HG03039 (cell line): ENCODE measurements around the gene CATSPERD.
"Not testable (repeated sequence)": the region's sequence is repeated elsewhere in the genome, so short reads cannot be mapped to it uniquely, and the experiment has no call there.

Source experiments
- ATAC-seq: cut with Tn5 transposase; IDR thresholded peaks from one replicate; pipeline ENCODE4 v1.9.1; 2021; ENCODE audit warnings: mild to moderate bottlenecking, moderate library complexity; ENCODE audit not compliant: unreplicated experiment

CATSPERD gene

DNA sequence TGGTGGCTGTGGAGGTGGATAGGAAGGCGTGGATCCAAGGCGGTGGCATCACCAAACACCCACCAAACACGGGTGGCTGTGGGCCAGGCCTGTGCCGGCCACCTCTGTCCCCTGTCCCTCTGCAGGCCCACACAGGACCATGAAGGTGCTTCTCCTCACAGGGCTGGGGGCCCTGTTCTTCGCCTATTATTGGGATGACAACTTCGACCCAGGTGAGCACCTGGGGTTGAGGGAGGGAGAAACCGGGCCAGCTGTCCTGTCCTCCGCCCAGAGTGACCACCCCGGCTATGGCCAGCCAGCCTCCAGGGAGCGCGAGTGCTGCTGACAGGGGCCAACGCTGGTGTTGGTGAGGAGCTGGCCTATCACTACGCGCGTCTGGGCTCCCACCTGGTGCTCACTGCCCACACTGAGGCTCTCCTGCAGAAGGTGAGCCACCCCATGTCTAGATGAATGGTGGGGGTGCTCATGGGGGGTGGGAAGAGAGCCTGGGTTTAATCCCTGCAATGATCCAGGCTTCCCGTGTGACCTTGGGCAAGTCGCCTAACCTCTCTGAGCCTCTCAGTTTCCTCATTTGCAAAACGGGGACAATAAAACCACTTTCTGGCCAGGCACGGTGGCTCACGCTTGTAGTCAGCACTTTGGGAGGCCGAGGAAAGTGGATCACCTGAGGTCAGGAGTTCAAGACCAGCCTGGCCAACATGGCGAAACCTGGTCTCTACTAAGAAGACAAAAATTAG is 35.6 kb upstream of the CATSPERD start:
- ATAC-seq, result no peak

DNA sequence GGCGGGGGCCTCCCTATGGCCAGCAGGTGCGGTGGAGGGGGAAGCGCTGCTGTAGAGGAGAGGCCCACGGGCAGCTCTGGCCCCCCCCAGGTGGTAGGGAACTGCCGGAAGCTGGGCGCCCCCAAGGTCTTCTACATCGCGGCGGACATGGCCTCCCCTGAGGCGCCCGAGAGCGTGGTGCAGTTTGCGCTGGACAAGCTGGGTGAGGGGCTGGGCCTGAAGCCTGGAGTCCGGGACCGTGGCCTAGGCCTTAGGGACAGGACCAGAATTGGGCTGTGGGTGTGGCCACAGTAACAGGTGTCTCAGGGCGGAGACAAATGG is 34.2 kb upstream of the CATSPERD start:
- ATAC-seq, result no peak

DNA sequence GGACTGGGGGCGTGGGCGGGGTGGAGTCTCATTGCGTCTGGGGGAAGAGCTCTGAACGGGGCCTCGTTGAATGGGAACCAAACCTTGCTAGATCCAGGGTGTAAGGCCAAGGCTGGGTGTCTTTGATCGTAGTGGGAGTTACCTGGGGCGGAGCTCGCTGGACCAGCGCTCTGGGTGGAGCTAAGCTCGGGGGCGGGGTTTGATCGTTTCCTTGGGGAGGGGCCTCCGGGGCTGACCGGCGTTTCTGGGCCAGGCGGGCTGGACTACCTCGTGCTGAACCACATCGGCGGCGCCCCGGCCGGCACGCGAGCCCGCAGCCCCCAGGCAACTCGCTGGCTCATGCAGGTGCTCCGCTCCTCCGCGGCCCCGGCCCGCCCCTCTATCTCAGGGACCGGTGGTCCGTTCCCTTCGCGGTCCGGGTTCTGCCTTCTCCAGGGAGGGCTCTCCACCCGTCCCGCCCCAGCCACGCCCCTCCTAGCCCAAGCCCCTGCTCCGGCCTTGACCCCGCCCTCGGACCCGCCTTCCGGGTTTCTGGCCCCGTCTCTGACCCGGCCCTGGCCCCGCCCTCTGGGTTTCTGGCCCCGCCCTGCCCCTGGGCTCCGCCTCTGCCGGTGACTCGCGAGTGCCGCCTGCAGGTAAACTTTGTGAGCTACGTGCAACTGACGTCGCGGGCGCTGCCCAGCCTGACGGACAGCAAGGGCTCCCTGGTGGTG is 33.6 kb upstream of the CATSPERD start:
- ATAC-seq, result peak; percentile 35

DNA sequence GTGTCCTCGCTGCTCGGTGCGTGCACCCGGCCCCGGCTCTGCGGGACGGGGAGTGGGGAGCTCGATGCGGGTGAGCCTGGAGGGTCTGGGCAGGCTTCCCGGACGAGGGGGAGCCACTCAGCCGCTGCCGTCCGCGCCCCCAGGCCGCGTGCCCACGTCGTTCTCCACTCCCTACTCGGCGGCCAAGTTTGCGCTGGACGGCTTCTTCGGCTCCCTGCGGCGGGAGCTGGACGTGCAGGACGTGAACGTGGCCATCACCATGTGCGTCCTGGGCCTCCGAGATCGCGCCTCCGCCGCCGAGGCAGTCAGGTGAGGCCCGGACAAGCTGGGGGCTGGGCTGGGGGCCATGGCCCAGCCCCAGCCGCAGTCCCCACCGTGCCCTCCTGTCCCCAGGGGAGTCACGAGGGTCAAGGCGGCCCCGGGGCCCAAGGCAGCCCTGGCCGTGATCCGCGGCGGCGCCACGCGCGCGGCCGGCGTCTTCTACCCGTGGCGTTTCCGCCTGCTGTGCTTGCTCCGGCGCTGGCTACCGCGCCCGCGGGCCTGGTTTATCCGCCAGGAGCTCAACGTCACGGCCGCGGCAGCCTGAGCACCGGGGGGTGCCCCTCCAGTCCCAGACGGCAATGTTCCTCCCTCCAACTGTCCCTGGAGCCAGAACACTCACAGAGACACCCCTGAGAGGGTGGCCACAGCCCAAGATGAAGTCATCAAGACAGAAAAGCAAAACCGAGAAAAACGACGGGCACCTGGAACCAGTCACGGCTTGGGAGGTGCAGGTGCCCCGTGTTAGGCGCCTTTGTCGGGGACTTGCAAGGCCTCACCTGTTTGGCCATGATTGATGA is 32.9 kb upstream of the CATSPERD start:
- no peak for ATAC-seq

DNA sequence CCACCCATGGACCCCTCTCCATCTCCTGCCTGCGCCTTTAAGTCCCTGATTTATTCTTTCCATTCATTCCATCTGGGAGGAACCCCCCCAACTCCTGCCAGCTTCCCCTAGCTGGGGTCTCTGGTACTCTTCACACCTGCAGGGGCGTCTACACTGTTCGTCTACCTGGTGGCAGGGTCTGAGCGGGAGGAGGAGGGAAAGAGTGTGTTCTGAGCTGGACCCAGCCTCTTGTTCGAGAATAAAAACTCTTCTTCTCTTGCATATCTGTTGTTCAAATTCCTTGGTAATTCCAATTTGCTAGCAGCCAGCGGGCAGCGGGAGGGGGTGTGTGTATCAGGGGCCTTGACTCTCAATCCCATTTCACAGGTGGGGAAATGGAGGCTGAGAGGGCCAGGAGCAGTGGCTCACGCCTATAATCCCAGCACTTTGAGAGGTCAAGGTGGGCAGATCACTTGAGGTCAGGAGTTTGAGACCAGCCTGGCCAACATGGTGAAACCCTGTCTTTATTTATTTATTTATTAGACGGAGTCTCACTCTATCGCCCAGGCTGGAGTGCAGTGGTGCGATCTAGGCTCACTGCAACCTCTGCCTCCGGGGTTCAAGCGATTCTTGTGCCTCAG is 32.1 kb upstream of the CATSPERD start:
- not testable (repeated sequence) for ATAC-seq

DNA sequence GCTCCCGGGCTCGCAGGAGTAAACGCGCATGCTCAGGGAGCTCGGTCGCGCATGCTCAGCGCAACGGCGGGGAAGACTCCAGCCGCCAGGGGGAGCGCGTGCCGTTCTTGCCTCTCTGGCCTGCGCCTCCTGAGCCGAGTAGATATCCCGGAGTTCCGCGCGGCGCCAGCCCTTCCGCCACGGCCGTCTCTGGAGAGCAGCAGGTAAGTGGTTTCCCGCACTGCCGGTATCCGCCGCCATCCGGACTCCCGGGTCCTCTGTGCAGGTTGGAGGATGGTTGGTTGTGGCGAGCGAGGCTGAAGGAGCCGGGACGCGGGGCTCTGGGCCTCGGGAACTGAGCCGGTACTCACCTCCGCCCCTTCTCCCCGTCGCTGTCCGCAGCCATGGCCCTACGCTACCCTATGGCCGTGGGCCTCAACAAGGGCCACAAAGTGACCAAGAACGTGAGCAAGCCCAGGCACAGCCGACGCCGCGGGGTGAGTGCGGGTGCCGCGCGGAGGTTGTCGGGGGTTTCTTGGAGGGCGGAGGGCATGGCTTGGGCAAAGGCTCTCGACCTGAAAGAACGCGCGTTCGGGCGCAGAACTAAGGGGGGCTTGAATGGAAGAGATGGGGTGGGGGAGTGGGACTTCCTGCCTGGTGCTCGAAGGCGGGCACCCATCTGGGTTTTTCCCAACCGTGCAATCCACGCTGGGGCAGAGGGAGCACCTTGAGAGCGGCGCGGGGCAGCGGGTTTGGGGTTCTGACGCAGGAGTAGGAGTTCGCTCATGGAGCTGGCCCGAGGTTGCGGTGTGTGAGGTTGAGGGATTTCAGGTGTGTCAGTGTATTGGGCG is 30.1 kb upstream of the CATSPERD start, which contains the start of gene RPL36:
RPL36 (plus strand) TSS at position 171 of the 830 bp plus-strand sequence; CDS start at position 384, 213 bp downstream.
- ATAC-seq, result peak; percentile 43

DNA sequence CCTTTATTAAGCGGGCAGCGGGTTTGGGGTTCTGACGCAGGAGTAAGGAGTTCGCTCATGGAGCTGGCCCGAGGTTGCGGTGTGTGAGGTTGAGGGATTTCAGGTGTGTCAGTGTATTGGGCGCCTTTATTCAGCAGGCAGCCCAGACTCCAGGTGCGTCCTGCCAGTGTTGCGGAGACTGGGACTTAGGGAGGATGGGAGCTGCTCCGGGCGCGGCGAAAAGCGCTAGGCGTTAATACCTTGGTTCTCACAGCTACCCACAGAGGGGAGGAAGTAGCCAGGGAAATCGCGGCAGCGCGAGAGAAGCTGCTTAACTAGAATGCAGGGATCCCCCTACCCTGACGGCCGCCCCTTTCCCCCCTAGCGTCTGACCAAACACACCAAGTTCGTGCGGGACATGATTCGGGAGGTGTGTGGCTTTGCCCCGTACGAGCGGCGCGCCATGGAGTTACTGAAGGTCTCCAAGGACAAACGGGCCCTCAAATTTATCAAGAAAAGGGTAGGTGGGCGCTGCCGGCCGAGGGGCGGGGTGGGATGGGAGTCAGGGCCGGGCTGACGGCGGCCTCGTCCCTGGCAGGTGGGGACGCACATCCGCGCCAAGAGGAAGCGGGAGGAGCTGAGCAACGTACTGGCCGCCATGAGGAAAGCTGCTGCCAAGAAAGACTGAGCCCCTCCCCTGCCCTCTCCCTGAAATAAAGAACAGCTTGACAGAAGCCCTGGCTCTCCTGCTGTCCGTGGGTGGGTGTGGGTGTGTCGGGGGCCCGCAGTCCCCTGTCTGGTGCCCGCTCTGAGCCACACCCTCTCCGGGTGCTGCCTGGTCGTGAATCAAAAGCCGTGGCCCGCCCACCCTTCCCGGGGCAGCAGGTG is 29.2 kb upstream of the CATSPERD start:
- no peak for ATAC-seq

DNA sequence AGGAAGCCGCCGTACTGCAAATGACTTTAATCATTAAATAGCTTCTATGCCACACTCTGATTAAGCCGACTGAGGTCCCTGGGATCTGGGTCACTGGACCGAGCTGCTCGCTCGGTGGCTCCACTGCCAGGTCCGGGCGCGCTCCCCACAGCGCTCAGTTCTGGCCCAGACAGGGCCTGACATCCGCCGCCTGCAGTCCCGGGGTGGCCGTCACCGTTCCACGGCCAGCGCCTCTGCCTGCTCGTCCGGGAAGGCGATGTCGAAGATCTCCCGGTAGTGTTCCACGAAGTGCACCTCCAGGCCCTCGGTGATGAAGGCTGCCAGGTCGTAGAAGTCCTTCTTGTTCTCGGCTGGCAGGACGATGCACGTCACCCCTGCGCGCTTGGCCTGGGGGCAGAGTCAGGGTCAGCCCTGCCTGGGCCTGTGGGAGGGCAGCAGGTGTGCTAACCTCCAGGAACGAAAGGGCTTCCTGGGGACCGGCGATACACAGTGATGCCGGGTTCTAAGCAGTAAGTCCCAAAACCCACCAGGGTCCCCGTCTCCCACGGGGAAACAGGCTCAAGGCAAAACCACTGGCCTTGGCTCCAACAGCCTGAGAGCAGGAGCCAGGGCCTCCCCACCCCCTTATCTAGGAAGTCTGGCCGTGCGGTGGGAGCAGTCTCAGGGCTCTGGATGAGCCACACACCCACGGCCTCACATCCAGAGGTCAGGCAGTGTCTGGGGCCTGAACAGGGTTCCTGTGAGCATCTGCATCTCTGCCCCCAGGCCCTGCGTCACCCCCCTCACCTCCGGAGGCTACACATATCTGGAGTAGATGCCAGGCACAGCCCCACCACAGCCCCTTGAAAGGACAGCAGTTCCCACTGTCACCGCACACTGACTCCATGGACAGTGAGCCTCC is 28.4 kb upstream of the CATSPERD start:
- no peak for ATAC-seq

DNA sequence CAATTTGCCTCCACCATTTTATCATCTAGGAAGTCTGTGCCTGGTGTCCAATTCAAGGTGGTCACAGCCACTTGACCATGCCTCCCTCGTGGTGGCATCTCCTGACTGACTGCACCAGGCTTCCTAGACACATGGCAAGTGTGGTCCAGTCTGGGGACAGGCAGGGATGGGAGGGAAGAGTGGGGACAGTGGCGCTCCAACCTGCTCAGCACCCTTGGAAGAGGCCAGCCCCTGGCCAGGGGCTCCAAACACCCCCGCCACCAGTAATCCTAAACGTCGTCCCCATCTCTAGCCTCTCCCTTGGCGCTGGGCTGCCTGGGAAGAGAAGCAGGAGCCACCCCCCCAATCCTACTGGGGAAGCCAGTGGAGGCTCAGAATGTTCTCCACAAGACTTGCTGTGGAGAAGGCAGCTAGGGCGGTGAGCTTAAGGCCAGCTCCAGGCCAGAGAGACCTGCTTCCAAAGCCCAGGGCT is 27.7 kb upstream of the CATSPERD start:
- no peak for ATAC-seq

DNA sequence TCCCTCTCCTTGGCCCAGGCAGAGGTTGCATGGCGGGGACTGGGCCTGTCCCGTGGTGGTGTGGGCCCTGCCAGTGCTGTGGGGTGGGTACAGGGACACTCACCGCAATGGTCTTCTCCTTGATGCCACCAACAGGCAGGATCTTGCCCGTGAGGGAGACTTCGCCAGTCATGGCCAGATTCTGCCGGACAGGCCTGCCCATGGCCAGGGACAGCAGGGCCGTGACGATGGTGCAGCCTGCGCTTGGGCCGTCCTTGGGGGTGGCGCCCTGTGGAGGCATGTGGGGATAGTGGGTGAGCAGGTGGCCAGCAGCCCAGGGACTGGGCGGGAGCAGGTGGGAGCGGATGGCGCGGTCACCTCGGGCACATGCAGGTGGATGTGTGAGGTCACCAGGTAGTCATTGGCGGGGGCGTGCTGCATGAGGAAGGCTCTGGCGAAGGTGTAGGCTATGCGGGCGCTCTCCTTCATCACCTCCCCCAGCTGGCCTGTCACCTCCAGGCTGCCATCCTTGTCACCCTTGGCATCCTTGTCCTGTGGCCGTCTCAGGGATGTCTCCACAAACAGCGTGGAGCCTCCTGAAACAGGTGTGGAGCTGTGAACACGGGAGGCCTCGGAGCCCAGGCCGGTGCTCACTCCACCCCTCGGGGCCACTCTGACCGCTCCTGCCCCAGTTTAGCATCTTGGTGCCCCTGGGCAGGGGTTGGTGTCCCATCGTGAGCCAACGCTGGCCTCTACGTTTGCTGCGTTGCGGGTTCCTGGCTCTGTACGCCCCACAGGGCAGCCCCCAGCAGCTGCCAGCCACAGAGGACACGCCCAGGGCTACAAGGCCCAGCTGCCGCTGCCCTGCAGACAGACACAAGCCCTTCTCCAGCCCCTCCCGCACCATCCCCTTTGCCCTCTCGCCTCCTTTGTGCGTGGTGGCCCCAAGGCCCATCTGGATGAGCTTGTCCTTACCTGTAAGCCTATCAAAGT is 27.0 kb upstream of the CATSPERD start:
- ATAC-seq, result no peak

DNA sequence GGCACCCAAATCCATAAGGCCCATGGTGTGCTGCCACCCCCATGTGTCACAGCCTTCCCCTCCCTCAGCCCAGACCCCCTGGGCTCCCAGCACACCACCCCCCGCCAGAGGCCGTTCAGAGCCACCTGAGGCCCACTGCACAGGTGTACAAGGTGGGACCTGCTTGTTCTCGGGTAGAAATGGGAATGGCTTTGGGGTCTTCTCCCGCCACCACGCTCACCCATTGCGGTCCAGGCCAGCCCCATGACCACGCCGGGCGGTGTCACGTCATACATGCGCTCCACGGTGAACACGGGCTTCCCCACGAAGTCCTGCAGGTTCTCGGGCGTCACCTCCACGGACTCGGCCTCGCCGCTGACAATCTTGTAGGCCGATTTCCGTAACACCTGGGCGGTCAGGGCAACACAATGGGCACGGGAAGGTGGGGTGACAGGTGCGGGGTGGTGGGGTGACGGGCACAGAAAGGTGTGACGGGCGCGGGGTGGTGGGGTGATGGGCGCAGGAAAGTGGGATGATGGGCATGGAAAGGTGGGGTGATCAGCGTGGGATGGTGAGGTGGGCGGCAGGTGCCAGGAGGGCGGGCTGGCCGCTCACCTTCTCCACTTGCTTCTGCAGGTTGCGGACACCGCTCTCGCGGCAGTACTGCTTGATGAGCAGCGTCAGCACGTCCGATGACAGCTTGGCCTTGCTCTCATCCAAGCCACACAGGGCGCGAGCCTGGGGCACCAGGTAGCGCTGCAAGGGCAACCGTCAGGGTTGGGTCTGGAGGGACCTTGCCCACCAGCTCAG is 26.1 kb upstream of the CATSPERD start:
- no peak for ATAC-seq

DNA sequence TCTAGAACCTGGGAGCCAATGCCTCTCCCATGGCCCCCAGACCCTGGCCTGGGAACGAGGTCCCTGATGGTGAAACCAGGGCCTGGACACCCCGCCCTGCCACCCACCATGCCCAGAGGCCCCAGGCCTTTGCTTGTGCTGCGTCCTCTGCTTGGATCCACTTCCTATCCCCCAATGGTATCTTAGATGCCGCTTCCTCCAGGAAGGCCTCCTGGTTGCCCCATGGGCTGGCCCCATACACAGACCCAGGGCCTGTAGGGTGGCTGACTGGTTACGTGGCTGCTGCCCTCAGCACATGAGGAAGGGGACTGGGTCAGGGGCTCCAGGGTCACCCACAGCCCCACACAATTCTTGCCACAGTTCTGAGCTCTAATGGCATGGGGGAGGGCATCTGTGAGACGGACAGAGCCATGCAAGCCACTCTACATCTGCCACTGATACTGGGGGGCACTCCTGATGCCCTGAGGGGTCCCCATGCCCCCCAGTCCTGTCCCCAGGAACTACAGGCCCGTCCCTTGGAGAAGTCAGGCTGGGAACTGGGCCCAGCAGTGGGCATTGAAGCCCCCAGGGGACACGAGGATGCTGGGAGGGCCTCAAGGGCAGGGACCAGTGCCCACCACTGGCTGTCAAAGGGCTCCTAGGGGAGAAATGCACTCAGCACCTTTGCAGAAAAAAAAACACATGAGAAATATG is 25.3 kb upstream of the CATSPERD start:
- no peak for ATAC-seq

DNA sequence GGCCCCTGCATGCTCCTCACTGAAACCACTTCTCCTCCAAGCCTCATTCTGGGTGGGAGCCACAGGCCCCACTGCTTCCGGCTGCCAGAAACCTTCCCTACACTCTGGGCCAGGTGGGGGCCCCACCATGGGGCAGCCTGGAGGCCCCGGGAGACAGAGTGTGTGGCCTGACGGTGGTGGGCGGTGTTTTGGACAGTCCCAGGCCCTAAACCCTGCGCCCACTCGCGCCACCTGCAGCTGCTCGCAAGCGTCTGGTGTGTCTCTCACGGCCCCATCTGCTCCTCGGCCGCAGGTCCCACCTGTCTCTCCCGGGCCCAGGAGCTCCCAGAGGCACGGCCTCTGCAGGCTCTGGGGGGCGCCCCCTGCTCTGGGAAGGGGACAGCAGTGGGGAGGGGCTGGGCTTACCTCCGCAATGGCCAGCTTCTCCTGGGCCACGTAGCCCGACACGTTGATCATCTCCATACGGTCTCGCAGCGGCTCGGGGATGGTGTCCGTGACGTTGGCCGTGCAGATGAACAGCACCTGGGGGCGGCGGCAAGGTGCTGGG is 24.7 kb upstream of the CATSPERD start:
- no peak for ATAC-seq

DNA sequence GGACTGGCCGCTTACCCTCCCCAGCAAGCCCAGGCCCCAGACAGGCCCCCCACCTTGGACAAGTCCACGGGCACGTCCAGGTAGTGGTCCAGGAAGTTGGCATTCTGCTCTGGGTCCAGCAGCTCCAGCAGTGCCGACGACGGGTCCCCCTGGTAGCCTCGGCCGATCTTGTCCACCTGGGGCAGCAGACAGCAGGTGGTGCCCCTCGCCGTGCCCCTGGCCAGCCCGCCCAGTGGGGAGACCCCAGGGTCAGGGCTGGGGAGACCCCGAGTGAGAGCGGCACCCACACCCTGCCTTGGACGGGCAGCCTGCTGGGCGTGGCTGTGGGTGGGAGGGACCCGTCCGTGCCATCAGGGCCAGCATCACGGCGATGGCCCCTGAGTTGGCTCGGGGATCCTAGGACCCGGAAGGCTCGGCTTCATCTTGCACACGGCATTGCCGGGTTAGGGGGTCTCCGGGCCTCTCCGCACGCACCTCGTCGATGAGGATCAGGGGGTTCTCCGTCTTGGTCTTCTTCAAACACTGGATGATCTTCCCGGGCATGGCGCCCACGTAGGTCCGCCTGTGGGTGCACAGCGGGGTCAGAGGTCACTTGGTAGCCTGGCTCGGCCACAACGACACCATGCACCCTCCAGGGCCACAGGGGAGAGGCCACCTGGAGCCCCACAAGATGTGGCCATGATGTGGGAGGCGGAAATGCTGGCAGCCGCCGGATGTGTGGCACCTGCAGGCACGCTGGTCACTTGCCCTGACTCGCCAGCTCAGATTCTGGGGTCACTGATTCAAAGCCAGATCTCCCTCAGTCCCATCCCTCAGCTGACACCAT is 24.0 kb upstream of the CATSPERD start:
- ATAC-seq, result no peak
